A549 (cell line): ENCODE data around the gene HBA1. TPM values are rescaled to one million over a fixed set of nuclear protein-coding genes. Genes with fewer than 3 reads are reported as not detected.

ENCODE experiments used
- ATAC-seq, 2 experiments: fragments of 200-7000 bp in 1 of 2; fragments of >200 bp in 1 of 2; cut with Nextera tagmentation in 1 of 2; cut with Tn5 transposase in 1 of 2; 3 replicates each; pipeline versions ENCODE4 v1.8.0 to v1.9.1; 2018 to 2020; ENCODE audit warnings: mild to moderate bottlenecking in 1 of 2, moderate library complexity in 1 of 2
- CTCF ChIA-PET: fragments of 300-600 bp; sonication (Branson Sonifier 250); formaldehyde crosslinking; extraction: SDS; loops from one replicate; lab custom pipeline; 2021; ENCODE audit warnings: antibody characterized with exemption, inconsistent platforms; lab: Yijun Ruan, JAX
- POLR2A ChIA-PET: fragments of 350-600 bp; formaldehyde crosslinking; extraction: SDS; loops from one replicate; lab custom pipeline; 2021; ENCODE audit warnings: antibody characterized with exemption, inconsistent platforms; lab: Yijun Ruan, JAX
- DNase-seq, 2 experiments: peaks; one replicate each; pipeline versions ENCODE4 v3.0.0 to v3.0.0-alpha.2; 2011 to 2016; ENCODE audit warnings: low read depth in 1 of 2, low spot score in 1 of 2
- FAIRE-seq: peaks from 2 replicates; lab custom pipeline; 2011; peaks lifted over from hg19 to GRCh38; lab: Jason Lieb, UNC
- H3K27ac ChIP-seq, 2 experiments: fragments of >200 bp; sonication (Bioruptor Twin); formaldehyde crosslinking; 3 replicates each; pipeline ENCODE4 v1.5.1; 2016 to 2017
- H3K4me1 ChIP-seq: fragments of >200 bp; sonication (Bioruptor Twin); formaldehyde crosslinking; 3 replicates; pipeline ENCODE4 v1.6.1; 2016
- H3K4me2 ChIP-seq: fragments of >200 bp; sonication (Bioruptor Twin); formaldehyde crosslinking; 3 replicates; pipeline ENCODE4 v1.6.1; 2016
- H3K4me3 ChIP-seq: fragments of >200 bp; sonication (Bioruptor Twin); formaldehyde crosslinking; 3 replicates; pipeline ENCODE4 v1.5.1; 2016
- H3K9me3 ChIP-seq: fragments of >200 bp; sonication (Bioruptor Twin); formaldehyde crosslinking; 3 replicates; pipeline ENCODE4 v1.6.1; 2016
- BHLHE40 ChIP-seq: IDR thresholded peaks from 2 replicates; pipeline ENCODE4 v1.6.1; 2012; ENCODE audit warnings: low read depth, low read length, inconsistent platforms
- EHF ChIP-seq: fragments of 250-450 bp; sonication (Bioruptor Pico); IDR thresholded peaks from 2 replicates; pipeline ENCODE4 v1.5.0; 2020; ENCODE audit warnings: mild to moderate bottlenecking
- GATA3 ChIP-seq: IDR thresholded peaks from 2 replicates; pipeline ENCODE4 v1.6.1; 2012; ENCODE audit warnings: borderline replicate concordance
- HDAC2 ChIP-seq: fragments of 200-600 bp; sonication (generic); IDR thresholded peaks from 2 replicates; pipeline ENCODE4 v1.6.1; 2016
- HOXB13 ChIP-seq: fragments of 250-450 bp; sonication (Bioruptor Pico); IDR thresholded peaks from 2 replicates; pipeline ENCODE4 v1.5.0; 2020; ENCODE audit warnings: low read depth, mild to moderate bottlenecking, moderate library complexity
- HOXB5 ChIP-seq: fragments of 250-450 bp; sonication (Bioruptor Pico); IDR thresholded peaks from 2 replicates; pipeline ENCODE4 v1.5.0; 2020; ENCODE audit warnings: mild to moderate bottlenecking, moderate library complexity
- JUNB ChIP-seq: fragments of >200 bp; sonication (Bioruptor Twin); formaldehyde crosslinking; IDR thresholded peaks from 2 replicates; pipeline ENCODE4 v1.6.1; 2016
- KDM5A ChIP-seq: fragments of 200-600 bp; sonication (generic); IDR thresholded peaks from 2 replicates; pipeline ENCODE4 v1.6.1; 2016; ENCODE audit warnings: antibody characterized with exemption, mild to moderate bottlenecking
- MAFK ChIP-seq: fragments of 450-650 bp; IDR thresholded peaks from 2 replicates; pipeline ENCODE4 v1.6.1; 2014; ENCODE audit not compliant: partially characterized antibody
- MYC ChIP-seq: IDR thresholded peaks from 2 replicates; pipeline ENCODE4 v1.6.1; 2012; ENCODE audit warnings: mild to moderate bottlenecking, inconsistent platforms, low read length, improper control_type of control experiment, borderline replicate concordance
- POLR2A ChIP-seq: IDR thresholded peaks from 2 replicates; pipeline ENCODE4 v1.6.1; 2012; ENCODE audit warnings: mild to moderate bottlenecking, low read length
- RCOR1 ChIP-seq: fragments of 150-350 bp; IDR thresholded peaks from 2 replicates; pipeline ENCODE4 v1.6.1; 2014; ENCODE audit warnings: antibody characterized with exemption, low read length, low read depth
- RNF2 ChIP-seq: fragments of 200-600 bp; sonication (generic); IDR thresholded peaks from 2 replicates; pipeline ENCODE4 v1.6.1; 2016; ENCODE audit warnings: low read depth, mild to moderate bottlenecking, antibody characterized with exemption, moderate library complexity, borderline replicate concordance
- SMC3 ChIP-seq: fragments of >200 bp; sonication (Bioruptor Twin); formaldehyde crosslinking; IDR thresholded peaks from 3 replicates; pipeline ENCODE4 v1.6.1; 2018; ENCODE audit warnings: inconsistent platforms
- SREBF2 ChIP-seq: fragments of 450-650 bp; IDR thresholded peaks from 2 replicates; pipeline ENCODE4 v1.6.1; 2014; ENCODE audit warnings: mild to moderate bottlenecking, moderate library complexity
- TP53 ChIP-seq: fragments of 250-450 bp; sonication (Bioruptor Pico); IDR thresholded peaks from 2 replicates; pipeline ENCODE4 v1.5.0; 2021; ENCODE audit warnings: mild to moderate bottlenecking, moderate library complexity
- ZC3H11A ChIP-seq: fragments of 450-650 bp; IDR thresholded peaks from 2 replicates; pipeline ENCODE4 v1.6.1; 2014; ENCODE audit warnings: antibody characterized with exemption, mild to moderate bottlenecking
- ZNF302 ChIP-seq: fragments of 250-450 bp; sonication (Bioruptor Pico); IDR thresholded peaks from 2 replicates; pipeline ENCODE4 v1.9.0; 2021; ENCODE audit warnings: inconsistent platforms, mild to moderate bottlenecking, moderate library complexity
- ZSCAN20 ChIP-seq: fragments of 250-450 bp; sonication (Bioruptor Pico); IDR thresholded peaks from 2 replicates; pipeline ENCODE4 v1.8.0; 2022; ENCODE audit warnings: mild to moderate bottlenecking, moderate library complexity
- WGBS: methylation state at CpG from one replicate; pipeline ENCODE4 v1.1.6; 2017; ENCODE audit errors: missing lambda C conversion rate; 5-methylcytosine and 5-hydroxymethylcytosine counted together
- polyA plus RNA-seq, 4 experiments: library from polyadenylated mRNA; depleted of rRNA in 3 of 4; stranded (reverse); fragments of >200 nt; fragmentation: RNase III in 1 of 4; extraction: RNeasy Plus Mini Kit Qiagen cat#74134 plus additional on column Dnase treatment in 1 of 4; gene quantifications; 2 replicates in 3 of 4; 3 replicates in 1 of 4; pipeline ENCODE4 v1.2.3, GENCODE V29; 2011 to 2017
- TF ChIP-seq, protein P1 (sequence below): fragments of 450-650 bp; IDR thresholded peaks from 2 replicates; pipeline ENCODE4 v1.6.1; 2014; ENCODE audit warnings: antibody characterized with exemption
- TF ChIP-seq, protein P2 (sequence below): fragments of >200 bp; sonication (Bioruptor Twin); formaldehyde crosslinking; IDR thresholded peaks from 3 replicates; pipeline ENCODE4 v1.6.1; 2016
- TF ChIP-seq, protein P3 (sequence below): IDR thresholded peaks from 2 replicates; pipeline ENCODE4 v1.6.1; 2012
- TF ChIP-seq, protein P4 (sequence below): fragments of 250-450 bp; sonication (Bioruptor Pico); IDR thresholded peaks from 2 replicates; pipeline ENCODE4 v1.5.0; 2020; ENCODE audit warnings: low read depth, mild to moderate bottlenecking, moderate library complexity
- TF ChIP-seq, protein P5 (sequence below): fragments of >200 bp; sonication (Bioruptor Twin); formaldehyde crosslinking; IDR thresholded peaks from 3 replicates; pipeline ENCODE4 v1.5.1; 2016
- TF ChIP-seq, protein P6 (sequence below): fragments of >200 bp; sonication (Bioruptor Twin); formaldehyde crosslinking; IDR thresholded peaks from 2 replicates; pipeline ENCODE4 v1.6.1; 2016
- TF ChIP-seq, protein P7 (sequence below): fragments of 250-450 bp; sonication (Bioruptor Pico); IDR thresholded peaks from 2 replicates; pipeline ENCODE4 v1.5.0; 2021; ENCODE audit warnings: mild to moderate bottlenecking, moderate library complexity, borderline replicate concordance
- TF ChIP-seq, protein P8 (sequence below): fragments of 150-350 bp; IDR thresholded peaks from 2 replicates; pipeline ENCODE4 v1.6.1; 2014; ENCODE audit warnings: low read depth, mild to moderate bottlenecking, low read length

The HBA1 gene
- polyA plus RNA-seq, 2 of the 4 experiments (the other 2 are of a cell fraction): 0.58 TPM; not detected in 1

DNA sequence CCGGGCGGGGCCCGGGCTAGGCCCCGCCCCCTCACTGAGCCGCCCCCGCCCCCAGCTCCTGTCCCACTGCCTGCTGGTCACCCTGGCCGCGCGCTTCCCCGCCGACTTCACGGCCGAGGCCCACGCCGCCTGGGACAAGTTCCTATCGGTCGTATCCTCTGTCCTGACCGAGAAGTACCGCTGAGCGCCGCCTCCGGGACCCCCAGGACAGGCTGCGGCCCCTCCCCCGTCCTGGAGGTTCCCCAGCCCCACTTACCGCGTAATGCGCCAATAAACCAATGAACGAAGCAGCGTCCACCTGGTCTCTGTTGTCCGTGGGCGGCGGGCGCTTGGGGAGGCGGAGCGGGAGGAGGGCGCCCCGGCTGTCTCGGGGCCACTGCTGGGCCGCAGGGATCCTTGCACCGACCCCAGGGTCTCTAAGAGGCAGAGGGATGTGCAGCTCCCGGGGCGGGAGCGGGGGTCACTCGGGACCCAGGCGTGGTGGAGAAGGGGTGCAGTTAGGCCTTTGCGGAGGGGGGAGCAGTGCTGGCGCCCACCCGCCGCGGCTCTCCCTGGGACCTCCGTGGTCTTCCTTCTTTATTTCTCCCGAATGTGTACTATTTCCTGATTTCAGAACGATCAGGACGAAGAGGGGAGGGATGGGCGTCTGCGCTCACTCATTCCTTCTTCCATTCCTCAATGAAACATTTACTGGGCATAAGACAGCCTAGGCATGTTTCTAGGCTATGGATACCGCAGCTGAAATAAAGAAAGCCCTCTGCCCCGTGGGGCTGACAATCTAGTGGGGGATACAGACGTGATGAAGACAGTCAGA, 22.1 kb upstream of the HBA1 start:
- FAIRE-seq (no peak), ATAC-seq (peak; percentile 62 to 69), DNase-seq (no peak)
- no peaks in the 10 kb centered on the region for H3K9me3 ChIP-seq
- no peak for TF ChIP-seq ZSCAN20
- no peak for TF ChIP-seq POLR2A
- TF ChIP-seq MYC: no peak
- TF ChIP-seq, protein P1, sequence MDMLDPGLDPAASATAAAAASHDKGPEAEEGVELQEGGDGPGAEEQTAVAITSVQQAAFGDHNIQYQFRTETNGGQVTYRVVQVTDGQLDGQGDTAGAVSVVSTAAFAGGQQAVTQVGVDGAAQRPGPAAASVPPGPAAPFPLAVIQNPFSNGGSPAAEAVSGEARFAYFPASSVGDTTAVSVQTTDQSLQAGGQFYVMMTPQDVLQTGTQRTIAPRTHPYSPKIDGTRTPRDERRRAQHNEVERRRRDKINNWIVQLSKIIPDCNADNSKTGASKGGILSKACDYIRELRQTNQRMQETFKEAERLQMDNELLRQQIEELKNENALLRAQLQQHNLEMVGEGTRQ: no peak
- no peak for TF ChIP-seq RNF2
- TF ChIP-seq, protein P2, sequence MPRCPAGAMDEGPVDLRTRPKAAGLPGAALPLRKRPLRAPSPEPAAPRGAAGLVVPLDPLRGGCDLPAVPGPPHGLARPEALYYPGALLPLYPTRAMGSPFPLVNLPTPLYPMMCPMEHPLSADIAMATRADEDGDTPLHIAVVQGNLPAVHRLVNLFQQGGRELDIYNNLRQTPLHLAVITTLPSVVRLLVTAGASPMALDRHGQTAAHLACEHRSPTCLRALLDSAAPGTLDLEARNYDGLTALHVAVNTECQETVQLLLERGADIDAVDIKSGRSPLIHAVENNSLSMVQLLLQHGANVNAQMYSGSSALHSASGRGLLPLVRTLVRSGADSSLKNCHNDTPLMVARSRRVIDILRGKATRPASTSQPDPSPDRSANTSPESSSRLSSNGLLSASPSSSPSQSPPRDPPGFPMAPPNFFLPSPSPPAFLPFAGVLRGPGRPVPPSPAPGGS: no peak
- TF ChIP-seq, protein P3, sequence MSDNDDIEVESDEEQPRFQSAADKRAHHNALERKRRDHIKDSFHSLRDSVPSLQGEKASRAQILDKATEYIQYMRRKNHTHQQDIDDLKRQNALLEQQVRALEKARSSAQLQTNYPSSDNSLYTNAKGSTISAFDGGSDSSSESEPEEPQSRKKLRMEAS: no peak
- no peak for TF ChIP-seq MAFK
- TF ChIP-seq RCOR1: no peak
- TF ChIP-seq, protein P4, sequence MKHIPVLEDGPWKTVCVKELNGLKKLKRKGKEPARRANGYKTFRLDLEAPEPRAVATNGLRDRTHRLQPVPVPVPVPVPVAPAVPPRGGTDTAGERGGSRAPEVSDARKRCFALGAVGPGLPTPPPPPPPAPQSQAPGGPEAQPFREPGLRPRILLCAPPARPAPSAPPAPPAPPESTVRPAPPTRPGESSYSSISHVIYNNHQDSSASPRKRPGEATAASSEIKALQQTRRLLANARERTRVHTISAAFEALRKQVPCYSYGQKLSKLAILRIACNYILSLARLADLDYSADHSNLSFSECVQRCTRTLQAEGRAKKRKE: no peak
- TF ChIP-seq ZNF302 (CRISPR knock-in tag): no peak
- no peak for TF ChIP-seq SMC3
- TF ChIP-seq, protein P5, sequence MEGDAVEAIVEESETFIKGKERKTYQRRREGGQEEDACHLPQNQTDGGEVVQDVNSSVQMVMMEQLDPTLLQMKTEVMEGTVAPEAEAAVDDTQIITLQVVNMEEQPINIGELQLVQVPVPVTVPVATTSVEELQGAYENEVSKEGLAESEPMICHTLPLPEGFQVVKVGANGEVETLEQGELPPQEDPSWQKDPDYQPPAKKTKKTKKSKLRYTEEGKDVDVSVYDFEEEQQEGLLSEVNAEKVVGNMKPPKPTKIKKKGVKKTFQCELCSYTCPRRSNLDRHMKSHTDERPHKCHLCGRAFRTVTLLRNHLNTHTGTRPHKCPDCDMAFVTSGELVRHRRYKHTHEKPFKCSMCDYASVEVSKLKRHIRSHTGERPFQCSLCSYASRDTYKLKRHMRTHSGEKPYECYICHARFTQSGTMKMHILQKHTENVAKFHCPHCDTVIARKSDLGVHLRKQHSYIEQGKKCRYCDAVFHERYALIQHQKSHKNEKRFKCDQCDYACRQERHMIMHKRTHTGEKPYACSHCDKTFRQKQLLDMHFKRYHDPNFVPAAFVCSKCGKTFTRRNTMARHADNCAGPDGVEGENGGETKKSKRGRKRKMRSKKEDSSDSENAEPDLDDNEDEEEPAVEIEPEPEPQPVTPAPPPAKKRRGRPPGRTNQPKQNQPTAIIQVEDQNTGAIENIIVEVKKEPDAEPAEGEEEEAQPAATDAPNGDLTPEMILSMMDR: no peak
- TF ChIP-seq, protein P6, sequence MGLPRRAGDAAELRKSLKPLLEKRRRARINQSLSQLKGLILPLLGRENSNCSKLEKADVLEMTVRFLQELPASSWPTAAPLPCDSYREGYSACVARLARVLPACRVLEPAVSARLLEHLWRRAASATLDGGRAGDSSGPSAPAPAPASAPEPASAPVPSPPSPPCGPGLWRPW: no peak
- TF ChIP-seq GATA3: no peak
- peak overlapping the region; percentile 54 to 75; a peak in 4 of 6 replicates for H3K27ac ChIP-seq
- H3K4me1 ChIP-seq: 0 out of 3 replicates have a peak, but pooled peaks cover 5% of the 10 kb centered on the region
- CTCF ChIA-PET: interaction anchor here (0.9 to 1.5 kb wide), 3 partner anchors 11 to 58 kb away, joined by 3 to 5 read pairs (median 3); partner anchors contain the start of gene HBQ1
- peak overlapping the region; percentile 76 for H3K4me3 ChIP-seq
- POLR2A ChIA-PET: no interaction called here
- WGBS: 16% methylated on average over 38 of the region's 59 CpGs
- H3K4me2 ChIP-seq: peak overlapping the region; percentile 100

DNA sequence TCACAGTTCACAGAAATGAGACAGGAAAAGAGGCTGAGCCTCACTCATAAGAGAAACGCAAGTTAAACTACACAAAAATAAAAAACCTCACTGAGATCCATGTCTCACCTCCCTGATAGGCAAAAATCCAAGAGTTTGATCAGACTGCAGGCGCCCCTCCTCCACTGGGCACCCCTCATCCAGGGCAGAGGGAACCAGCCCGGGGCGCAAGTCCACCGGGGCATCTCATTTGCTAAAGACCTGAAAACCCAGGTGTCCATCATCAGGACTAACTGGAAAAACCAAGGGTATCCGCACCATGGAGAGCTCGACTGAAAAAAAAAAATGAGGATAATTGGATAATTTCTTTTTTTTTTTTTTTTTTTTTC, 21.5 kb upstream of the HBA1 start:
- ATAC-seq (no peak), FAIRE-seq (no peak), DNase-seq (no peak)
- Histone ChIP-seq H3K4me2 (peak overlapping the region; percentile 100), H3K4me1 (0 out of 3 replicates have a peak, but pooled peaks cover 5% of the 10 kb centered on the region), H3K9me3 (no peaks in the 10 kb centered on the region), H3K27ac (no peak overlapping the region; a peak in 1 of 6 replicates), H3K4me3 (peak overlapping the region; percentile 76)
- POLR2A ChIA-PET: no interaction called here
- CTCF ChIA-PET: interaction anchor here (0.9 to 1.9 kb wide), 5 partner anchors 11 to 58 kb away, joined by 3 to 5 read pairs (median 5); partner anchors contain the start of gene HBQ1
- WGBS: 73% methylated on average over 7 of the region's 7 CpGs
- TF ChIP-seq HOXB5 (CRISPR knock-in tag): no peak
- no peak for TF ChIP-seq SREBF2
- no peak for TF ChIP-seq EHF
- TF ChIP-seq HDAC2: no peak
- TF ChIP-seq JUNB: no peak
- no peak for TF ChIP-seq TP53 (CRISPR knock-in tag)
- TF ChIP-seq ZC3H11A: no peak
- TF ChIP-seq, protein P1: no peak
- TF ChIP-seq SMC3: no peak
- TF ChIP-seq, protein P7, sequence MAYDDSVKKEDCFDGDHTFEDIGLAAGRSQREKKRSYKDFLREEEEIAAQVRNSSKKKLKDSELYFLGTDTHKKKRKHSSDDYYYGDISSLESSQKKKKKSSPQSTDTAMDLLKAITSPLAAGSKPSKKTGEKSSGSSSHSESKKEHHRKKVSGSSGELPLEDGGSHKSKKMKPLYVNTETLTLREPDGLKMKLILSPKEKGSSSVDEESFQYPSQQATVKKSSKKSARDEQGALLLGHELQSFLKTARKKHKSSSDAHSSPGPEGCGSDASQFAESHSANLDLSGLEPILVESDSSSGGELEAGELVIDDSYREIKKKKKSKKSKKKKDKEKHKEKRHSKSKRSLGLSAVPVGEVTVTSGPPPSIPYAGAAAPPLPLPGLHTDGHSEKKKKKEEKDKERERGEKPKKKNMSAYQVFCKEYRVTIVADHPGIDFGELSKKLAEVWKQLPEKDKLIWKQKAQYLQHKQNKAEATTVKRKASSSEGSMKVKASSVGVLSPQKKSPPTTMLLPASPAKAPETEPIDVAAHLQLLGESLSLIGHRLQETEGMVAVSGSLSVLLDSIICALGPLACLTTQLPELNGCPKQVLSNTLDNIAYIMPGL: no peak
- no peak for TF ChIP-seq KDM5A
- TF ChIP-seq, protein P8, sequence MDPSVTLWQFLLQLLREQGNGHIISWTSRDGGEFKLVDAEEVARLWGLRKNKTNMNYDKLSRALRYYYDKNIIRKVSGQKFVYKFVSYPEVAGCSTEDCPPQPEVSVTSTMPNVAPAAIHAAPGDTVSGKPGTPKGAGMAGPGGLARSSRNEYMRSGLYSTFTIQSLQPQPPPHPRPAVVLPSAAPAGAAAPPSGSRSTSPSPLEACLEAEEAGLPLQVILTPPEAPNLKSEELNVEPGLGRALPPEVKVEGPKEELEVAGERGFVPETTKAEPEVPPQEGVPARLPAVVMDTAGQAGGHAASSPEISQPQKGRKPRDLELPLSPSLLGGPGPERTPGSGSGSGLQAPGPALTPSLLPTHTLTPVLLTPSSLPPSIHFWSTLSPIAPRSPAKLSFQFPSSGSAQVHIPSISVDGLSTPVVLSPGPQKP: no peak
- no peak for TF ChIP-seq ZNF302 (CRISPR knock-in tag)
- no peak for TF ChIP-seq HOXB13 (CRISPR knock-in tag)
- no peak for TF ChIP-seq BHLHE40
